SH-SY5Y (cell line): ENCODE data around the gene PLPP2.

Source experiments
- GATA2 ChIP-seq: IDR thresholded peaks from 2 replicates; pipeline ENCODE4 v1.6.1; 2011; ENCODE audit warnings: mild to moderate bottlenecking, low read depth, low read length
- GATA3 ChIP-seq: IDR thresholded peaks from 2 replicates; pipeline ENCODE4 v1.6.1; 2011; ENCODE audit warnings: low read depth, mild to moderate bottlenecking, low read length, moderate library complexity

The PLPP2 gene

DNA sequence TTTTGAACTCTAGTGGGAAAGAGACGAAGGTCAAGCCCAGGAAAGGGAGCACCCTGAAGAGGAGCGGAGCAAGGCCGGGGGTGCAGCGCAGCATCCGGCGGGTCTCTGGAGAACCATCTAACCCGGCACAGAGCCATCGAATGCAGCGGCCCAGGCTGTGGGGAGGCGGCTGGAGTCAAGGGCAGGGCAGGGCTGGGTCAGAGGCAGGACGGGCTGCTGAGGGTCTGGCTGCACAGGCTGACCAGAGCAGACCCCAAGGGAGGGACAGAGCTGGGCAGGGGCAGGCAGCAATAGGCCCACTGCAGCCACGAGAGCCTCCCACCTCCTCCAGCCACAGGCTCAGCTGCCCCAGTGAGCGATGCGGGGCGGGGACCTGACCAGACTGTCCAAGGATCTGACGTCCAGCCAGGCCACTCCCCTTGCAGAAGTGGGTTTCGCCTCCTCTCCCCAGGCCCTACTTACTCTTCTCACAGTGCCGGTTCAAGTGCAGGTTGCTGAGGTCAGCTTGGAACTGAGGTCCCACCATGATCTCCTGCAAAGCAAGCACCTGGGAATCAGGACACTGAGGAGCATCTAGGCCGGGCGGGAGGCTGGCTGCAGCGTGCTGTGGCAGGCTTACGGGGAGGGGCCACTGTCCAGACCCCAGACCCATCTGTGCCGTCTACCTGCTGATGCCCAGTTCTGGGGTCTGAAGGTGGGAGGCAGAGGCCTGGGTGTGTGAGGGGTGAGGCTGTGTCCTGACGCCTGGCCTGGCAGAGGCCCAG, 34.2 kb upstream of the PLPP2 start:
- TF ChIP-seq GATA3 (no peak), GATA2 (no peak)

DNA sequence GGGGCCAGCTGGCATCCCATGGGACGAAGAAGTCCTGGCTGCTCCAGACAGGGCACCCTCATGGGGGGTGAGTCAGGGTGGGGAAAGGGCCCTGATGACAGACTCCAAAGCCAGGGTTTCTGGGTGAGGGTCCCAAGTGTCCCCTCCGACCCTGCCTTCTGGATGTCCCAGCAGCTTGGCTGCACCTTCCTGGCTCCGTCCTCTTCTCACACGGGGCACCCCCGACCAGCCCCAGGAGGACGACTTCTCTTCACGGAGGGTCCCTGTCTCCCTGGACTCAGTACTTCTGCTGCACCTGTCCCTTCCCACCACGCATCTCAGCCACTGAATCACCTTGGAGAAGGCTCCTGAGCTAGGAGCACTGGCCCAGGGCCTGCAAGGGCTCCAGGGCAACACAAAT, 33.5 kb upstream of the PLPP2 start:
- TF ChIP-seq GATA2, result no peak
- TF ChIP-seq GATA3, result no peak

- TF ChIP-seq GATA2, result no peak
- TF ChIP-seq GATA3, result no peak
Measured at GRCh38 chr19:322616-323015, 31.4 kb upstream of the PLPP2 start.

DNA sequence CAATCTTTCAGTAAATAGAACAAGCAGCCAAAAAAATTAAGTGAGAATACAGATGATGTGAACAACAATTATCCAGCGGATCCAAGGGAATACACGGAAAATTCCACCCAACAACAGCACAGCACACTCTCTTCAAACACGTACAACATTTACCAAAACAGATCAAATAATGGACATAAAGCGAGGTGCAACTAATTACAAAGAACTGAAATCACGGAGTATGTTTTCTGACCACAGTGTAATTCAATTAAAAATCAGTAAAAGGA, 27.2 kb upstream of the PLPP2 start:
- TF ChIP-seq GATA3, result no peak
- TF ChIP-seq GATA2, result no peak

DNA sequence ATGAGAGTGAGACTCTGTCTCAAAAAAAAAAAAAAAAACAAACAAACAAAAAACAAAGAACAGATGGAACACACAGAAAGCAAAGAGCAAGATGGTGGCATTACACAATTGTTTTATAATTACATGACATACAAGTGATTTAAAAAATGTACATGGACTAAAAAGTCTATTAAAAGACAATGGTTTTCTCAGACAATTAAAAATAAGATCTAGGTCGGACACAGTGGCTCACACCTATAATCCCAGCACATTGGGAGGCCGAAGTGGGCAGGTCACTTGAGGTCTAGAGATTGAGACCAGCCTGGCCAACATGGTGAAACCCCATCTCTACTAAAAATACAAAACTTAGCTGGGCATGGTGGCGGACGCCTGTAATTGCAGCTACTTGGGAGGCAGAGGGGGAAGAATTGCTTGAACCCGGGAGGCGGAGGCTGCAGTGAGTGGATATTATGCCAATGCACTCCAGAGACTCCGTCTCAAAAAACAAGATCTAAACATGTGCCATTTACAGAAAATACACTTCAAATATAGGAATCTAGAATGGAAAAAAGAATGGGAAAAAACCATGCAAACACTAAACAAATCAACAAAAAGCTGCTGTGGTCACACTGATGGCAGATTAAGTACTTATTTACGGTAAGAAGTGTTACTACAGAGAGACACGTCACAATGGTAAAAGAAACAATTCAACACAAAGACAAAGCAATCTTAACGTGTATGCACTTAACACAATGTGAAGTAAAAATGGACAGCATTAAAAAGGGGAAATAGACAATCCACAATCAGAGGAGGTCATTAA, 26.7 kb upstream of the PLPP2 start:
- TF ChIP-seq GATA2 (no peak), GATA3 (no peak)

- TF ChIP-seq GATA3, result no peak
Measured at GRCh38 chr19:315811-316210, 24.6 kb upstream of the PLPP2 start.

- TF ChIP-seq GATA2, result no peak
- TF ChIP-seq GATA3, result no peak
Measured at GRCh38 chr19:313988-314815, 23.0 kb upstream of the PLPP2 start.

GRCh38 chr19:313169-313987, 22.2 kb upstream of the PLPP2 start:
- no peak for TF ChIP-seq GATA3
- no peak for TF ChIP-seq GATA2

- no peak for TF ChIP-seq GATA3
- TF ChIP-seq GATA2, result no peak
Measured at GRCh38 chr19:311813-312261, 20.6 kb upstream of the PLPP2 start.

- TF ChIP-seq GATA2, result no peak
- no peak for TF ChIP-seq GATA3
Measured at GRCh38 chr19:310781-311496, 19.7 kb upstream of the PLPP2 start.

DNA sequence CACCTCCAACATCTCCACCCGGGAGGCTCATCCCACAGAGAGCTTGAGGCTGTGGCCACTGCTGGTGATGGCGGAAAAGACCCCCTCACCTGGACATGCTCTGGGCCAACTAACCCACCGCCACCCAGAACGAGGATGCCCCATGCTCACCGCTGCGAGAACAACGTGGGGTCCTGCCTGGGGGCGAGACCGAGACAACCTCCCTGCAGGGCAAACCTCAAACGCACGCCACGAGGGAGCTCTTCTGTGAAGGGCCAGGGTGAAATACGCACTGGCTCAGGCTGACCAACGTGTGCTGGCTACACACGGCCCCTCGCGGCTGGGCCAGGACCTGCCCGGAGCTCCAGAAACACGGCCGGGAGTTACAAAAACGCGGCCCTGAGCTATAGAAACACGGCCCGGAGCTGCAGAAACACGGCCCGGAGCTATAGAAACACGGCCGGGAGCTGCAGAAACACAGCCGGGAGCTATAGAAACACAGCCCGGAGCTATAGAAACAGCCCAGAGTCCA, 19.0 kb upstream of the PLPP2 start:
- TF ChIP-seq GATA2 (no peak), GATA3 (no peak)

- no peak for TF ChIP-seq GATA2
- no peak for TF ChIP-seq GATA3
Measured at GRCh38 chr19:309206-309565, 18.0 kb upstream of the PLPP2 start.
